ENCODE data around the gene PTK7.
"Not testable (repeated sequence)": the region's sequence is repeated elsewhere in the genome, so short reads cannot be mapped to it uniquely, and the experiment has no call there.

Gene PTK7

GRCh38 chr6:43086022-43086658 is 10.0 kb downstream of the PTK7 start:
- DNase-seq (ENCODE audit: low read depth), result no peak

GRCh38 chr6:43088654-43089056 is 12.5 kb downstream of the PTK7 start:
- no peak for DNase-seq (ENCODE audit: low read depth)

DNA sequence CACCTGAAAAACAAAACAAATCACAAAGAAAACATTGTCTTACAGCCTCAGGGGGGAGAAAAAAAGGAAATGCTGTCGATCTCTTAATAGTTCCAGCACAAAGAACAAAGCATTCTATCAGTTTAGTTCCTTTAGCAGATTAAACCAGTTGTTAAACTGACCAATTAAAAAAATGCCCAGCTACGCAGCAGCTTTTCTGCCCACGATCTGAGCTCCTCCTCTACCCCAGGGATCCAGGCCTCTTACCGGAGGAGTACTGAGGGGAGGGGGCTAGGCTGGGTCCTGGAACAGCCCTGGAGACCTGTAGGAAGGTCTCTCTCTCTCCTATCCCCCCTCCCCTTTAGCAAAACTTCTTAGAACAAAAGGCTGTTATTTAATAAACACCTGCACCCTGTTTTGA is 13.4 kb downstream of the PTK7 start:
- DNase-seq (ENCODE audit: low read depth), result no peak

- no peak for DNase-seq (ENCODE audit: low read depth)
Measured at GRCh38 chr6:43089874-43090558, 13.9 kb downstream of the PTK7 start.

GRCh38 chr6:43090559-43090956 is 14.4 kb downstream of the PTK7 start:
- DNase-seq (ENCODE audit: low read depth), result no peak

DNA sequence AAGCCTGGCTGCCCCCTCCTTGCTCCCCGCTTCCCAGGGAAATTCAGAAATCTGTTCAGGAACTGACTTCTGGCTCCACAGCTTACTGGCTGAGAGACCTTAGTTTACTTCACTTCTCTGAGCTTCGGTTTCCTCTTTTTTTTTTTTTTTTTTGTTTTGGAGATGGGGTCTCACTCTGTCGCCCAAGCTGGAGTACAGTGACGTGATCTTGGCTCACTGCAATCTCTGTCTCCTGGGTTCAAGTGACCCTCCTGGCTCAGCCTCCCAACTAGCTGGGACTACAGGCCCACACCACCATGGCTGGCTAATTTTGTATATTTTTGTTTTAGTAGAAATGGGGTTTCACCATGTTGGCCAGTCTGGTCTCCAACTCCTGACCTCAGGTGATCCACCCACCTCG is 14.9 kb downstream of the PTK7 start:
- DNase-seq (ENCODE audit: low read depth), result no peak

- no peak for DNase-seq (ENCODE audit: low read depth)
Measured at GRCh38 chr6:43091436-43091991, 15.4 kb downstream of the PTK7 start.

GRCh38 chr6:43092635-43093034 is 16.5 kb downstream of the PTK7 start:
- no peak for DNase-seq (ENCODE audit: low read depth)

- no peak for DNase-seq (ENCODE audit: low read depth)
Measured at GRCh38 chr6:43093436-43094289, 17.5 kb downstream of the PTK7 start.

DNA sequence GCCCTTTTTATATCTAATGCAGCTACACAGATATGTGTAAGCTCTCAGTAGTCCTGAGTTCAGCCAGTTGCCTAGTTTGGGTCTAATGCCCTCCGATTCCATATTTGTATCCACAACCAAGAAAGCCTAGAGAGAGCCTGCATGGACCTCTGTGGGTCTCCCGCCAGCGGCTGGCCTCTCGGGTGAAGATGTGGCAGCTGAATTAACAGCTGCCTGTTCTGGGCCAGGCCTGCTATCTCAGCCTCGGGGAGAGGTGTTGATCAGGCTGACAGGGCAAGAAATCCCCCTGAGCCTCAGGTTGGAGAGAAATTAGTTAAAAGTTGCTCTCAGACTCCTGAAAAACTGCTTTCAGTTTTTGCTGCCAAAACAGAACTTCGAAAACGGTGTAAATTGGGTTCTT is 19.8 kb downstream of the PTK7 start:
- no peak for DNase-seq (ENCODE audit: low read depth)

DNA sequence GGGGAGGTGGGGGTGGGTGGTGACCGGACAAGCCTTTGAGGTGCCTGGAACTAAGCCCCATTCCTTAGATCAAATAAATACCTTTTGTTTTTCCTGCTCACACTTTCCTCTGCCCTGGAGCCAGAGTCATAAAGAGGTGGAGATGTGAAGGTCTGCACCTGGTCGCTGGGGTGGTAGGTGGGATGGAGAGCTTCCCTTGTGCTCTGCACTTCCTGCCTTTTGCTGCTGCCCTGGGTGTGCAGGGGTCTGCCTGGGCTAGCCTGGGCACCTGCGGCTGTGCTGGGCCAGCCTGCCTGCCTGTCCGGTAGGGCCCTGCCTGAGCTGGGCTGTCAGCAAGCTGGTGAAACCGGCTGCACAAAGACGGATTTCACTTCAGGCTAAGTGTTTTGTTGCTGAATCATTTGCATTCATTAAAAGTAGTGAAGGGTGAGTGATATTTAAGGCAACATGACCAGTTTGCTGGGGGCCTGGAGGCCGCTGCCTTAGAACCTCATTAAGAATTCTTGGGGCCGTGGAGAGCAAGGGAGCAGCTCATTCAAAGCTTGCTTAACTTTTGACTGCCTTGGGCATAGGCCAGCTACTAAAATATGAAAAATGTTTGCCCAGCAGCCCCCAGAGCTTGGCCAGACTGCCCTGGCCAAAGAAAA is 20.5 kb downstream of the PTK7 start:
- DNase-seq (ENCODE audit: low read depth), result no peak

DNA sequence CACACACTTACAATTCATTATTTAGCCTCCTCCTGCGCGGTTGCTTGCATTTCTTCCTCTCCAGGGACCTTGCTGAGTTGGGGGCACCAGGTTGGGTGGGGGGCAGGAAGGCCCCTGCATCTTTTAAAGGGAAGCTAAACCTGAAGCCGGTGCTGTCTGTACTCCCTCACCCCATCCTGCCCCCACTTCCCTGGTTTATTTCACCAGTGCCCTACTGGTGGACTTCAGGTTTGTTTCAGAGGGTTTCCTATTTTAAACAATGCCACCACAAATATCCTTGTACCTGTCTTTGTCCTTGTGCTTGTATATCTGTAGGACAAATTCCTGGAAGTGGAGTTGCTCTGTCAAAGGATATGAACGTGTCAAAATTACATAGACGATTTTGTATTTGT is 21.0 kb downstream of the PTK7 start:
- DNase-seq (ENCODE audit: low read depth), result no peak

GRCh38 chr6:43097502-43097901 is 21.4 kb downstream of the PTK7 start:
- DNase-seq (ENCODE audit: low read depth), result no peak

GRCh38 chr6:43101497-43101896 is 25.4 kb downstream of the PTK7 start:
- no peak for DNase-seq (ENCODE audit: low read depth)

DNA sequence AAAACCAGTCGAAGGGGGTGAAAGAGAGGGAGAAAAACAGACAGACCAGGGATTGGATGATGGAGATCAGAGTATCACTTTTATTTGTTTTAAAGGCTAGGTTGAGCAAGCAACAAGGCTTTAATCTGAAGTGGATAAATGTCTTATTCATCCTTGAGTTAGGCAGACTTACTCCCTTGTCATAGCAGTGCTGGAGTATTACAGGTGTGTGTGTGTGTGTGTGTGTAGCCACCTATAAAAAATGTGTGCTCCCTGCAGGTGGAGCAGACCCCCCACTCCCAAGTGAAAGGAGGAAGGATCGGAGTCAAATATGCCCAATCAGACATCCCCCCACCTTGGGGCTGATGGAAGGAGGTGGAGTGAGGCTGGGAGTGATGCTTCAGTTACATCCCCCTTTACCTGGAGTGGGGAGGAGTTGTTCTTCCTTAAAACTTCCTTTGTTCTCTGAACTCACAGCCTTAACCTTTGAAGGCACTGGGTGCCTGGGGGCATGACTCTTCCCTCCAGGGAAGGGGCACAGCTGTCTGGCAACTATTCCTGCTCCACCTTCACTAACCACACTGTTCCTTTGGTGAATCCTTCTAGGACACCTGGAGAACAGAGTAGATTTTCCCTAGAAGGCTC is 27.3 kb downstream of the PTK7 start:
- no peak for DNase-seq (ENCODE audit: low read depth)

- DNase-seq (ENCODE audit: low read depth), result no peak
Measured at GRCh38 chr6:43105538-43106222, 29.6 kb downstream of the PTK7 start.

DNA sequence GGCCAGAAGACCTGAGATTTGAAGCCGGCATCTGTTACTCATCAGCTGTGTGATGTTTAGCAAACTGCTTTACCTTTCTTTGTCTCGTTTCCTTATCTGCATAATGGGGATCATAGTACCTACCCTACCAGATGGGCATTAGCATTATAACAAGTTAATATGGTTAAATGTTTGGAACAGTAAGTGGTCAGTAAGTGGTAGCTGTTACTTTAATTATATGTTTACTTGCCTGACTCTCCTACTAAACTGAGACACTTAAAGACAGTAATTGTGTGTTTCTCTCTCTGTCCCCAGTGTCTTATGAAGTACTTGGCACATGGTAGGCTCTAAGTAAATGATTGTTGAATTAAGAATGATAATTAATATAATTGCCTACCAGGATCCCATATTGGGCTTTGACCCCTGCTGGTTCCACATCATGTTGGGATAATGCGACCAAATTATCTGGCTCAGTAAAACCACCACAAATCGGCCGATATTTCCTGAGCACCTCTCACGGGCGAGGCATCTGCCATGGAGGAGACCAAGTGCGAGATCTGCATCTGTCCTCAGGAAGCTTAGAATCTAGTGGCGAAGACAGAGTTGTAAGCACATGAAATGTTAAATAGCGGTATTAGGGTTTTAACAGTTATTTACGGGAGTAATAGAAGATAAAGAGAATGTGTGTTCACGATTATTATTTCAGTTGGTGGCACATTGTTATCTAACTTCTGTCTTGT is 31.4 kb downstream of the PTK7 start:
- DNase-seq (ENCODE audit: low read depth), result no peak

- DNase-seq (ENCODE audit: low read depth), result no peak
Measured at GRCh38 chr6:43113431-43114260, 37.5 kb downstream of the PTK7 start.

- no peak for DNase-seq (ENCODE audit: low read depth)
Measured at GRCh38 chr6:43115365-43115764, 39.3 kb downstream of the PTK7 start.

DNA sequence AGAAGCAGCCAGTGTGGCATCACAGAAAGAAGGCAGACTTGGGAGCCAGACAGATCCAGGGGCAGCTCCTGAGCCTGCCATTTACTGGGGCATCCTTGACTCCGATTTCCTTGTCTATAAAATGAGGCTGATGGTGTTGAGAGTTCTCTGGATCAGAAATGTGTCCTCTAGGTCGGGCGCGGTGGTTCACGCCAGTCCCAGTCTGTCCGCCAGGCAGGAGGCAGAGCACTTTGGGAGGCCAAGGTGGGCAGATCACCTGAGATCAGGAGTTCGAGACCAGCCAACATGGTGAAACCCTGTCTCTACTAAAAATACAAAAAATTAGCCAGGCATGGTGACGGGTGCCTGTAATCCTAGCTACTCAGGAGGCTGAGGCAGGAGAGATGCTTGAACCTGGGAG is 41.4 kb downstream of the PTK7 start:
- not testable (repeated sequence) for DNase-seq (ENCODE audit: low read depth)
